ENCODE results near the gene PPM1N.
A peak's percentile ranks its signal among the peaks of the same experiment; 100 is the strongest.

PPM1N gene

DNA sequence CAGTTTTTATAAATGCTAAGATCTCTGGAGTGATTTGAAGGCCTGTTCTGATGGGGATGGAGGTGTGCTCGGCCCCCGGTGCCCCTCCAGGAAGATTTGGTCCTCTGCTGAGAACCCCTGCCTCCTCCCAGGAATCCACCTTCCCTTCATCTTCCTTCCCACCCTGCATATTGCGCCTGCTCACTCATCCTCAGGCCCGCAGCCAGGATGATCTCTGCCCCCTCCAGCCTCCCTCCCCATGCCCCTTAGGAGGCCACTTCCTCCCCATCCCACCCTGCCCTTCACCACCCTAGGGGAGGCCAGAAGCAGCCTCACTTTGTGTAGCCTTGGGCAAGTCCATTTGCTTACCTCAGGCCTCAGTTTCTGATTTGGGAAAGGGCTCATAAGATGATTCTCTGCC lies 28.7 kb downstream of the PPM1N start:
- H3K4me3 ChIP-seq (ENCODE audit: low read length), result no peak overlapping the region
- TF ChIP-seq, protein P1, sequence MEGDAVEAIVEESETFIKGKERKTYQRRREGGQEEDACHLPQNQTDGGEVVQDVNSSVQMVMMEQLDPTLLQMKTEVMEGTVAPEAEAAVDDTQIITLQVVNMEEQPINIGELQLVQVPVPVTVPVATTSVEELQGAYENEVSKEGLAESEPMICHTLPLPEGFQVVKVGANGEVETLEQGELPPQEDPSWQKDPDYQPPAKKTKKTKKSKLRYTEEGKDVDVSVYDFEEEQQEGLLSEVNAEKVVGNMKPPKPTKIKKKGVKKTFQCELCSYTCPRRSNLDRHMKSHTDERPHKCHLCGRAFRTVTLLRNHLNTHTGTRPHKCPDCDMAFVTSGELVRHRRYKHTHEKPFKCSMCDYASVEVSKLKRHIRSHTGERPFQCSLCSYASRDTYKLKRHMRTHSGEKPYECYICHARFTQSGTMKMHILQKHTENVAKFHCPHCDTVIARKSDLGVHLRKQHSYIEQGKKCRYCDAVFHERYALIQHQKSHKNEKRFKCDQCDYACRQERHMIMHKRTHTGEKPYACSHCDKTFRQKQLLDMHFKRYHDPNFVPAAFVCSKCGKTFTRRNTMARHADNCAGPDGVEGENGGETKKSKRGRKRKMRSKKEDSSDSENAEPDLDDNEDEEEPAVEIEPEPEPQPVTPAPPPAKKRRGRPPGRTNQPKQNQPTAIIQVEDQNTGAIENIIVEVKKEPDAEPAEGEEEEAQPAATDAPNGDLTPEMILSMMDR (conservative IDR thresholded peaks at IDR 0.05; ENCODE audit: low read length), result no peak
- no peak for DNase-seq (ENCODE audit: low read depth)

DNA sequence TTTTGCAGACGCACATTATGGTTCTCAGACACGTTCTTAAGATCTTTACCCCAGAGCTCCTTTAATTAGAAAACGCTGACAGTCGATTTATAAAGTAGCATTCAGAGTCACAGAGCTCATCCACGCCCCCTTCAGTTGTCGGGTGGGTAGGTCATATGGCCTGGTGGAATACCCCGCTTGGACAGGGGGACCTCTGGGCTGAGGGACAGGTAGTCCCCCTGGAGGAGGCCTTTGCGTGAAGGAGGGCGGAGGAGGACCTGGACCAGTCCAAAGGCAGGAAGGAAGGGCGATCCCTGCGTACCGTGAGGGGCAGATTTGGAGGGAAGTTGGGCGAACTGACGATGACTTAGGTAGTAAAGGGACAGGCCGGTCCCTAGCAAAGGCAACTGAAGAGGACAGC lies 29.5 kb downstream of the PPM1N start:
- no peak overlapping the region for H3K4me3 ChIP-seq (ENCODE audit: low read length)
- TF ChIP-seq, protein P1 (conservative IDR thresholded peaks at IDR 0.05; ENCODE audit: low read length), result no peak

DNA sequence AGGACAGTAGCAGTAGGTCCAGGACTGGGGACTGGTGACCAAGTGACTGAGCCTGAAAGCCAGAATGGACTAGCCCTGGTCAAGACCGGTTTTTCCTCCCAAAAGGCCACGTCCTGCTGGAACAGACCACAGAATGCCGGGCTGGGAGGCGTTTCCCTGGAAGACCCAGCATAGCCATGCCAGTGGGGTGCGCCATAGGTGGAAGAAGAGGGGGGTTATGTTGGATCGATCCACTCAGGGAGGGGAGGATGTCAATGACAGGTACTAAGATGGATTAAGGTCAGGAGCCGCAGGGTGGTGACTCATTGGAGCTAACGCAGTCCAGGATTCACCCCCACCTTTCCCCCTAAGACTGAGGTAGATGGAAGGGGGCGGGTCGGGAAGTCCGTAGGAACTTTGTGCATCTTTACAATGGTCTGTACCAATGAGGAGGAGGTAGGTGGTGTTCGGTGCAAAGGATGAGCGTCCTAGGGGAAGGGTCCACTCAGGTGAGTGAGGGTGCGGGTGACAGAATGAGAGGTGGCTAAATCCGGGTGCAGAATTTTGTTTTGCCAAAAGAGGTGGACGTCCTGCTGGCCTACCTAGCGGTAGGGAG lies 30.0 kb downstream of the PPM1N start:
- H3K4me3 ChIP-seq (ENCODE audit: low read length), result no peak overlapping the region
- TF ChIP-seq, protein P1 (conservative IDR thresholded peaks at IDR 0.05; ENCODE audit: low read length), result no peak
- DNase-seq (ENCODE audit: low read depth), result peak; percentile 43

More for the DNA sequence above, 29.5 kb downstream of the PPM1N start:
- no peak for DNase-seq (ENCODE audit: low read depth)

DNA sequence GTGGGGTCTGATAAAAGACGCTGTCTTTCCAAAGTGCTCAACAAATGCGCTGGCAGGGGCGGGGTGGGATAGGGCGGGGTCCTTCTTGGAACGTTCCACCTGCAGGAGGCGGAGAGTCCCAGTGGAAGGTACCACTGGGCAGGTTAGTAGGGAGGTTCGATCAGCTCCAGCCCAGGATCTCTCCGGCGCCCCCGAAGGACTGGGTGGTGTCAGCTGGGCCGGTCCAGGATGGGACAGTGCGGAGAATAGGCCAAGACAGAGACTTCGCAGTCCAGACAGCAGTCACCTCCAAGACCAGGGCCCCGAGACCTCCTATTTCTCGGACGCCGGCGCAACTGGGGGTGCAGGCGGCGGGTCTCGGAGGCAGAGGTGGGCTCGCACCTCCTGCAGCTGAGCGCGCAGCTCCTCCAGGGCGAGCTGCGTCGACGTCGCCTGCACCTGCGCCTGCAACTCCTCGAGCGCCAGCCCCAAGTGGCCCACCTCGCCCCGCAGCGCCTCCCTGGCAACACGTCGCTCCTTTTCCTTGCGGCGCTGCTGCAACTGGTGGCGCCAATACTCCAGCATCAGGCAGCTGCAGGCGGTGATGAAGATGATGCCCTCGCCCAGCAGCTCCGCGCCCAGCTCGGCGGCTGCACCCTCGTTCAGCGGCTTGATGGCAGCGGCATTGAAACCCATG lies 30.6 kb downstream of the PPM1N start:
- H3K4me3 ChIP-seq (ENCODE audit: low read length), result no peak overlapping the region
- DNase-seq (ENCODE audit: low read depth), result no peak
- TF ChIP-seq, protein P1 (conservative IDR thresholded peaks at IDR 0.05; ENCODE audit: low read length), result no peak

DNA sequence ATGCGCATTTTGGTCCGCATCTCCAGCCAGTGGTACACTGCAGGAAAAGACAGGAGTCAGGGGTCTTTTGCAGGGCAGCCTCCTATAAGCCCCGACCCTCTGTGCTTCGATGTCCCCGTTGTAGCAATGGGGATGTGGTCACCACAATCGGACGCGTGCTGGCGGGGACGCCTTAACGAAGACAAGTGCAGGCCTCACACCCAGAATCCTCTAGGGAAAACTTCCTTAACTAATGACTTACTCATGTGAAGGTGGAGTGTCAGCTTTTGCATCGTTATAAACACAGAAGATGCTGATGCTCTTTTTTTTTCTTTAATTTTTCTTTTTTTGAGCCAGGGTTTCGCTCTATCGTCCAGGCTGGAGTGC lies 31.2 kb downstream of the PPM1N start:
- TF ChIP-seq, protein P1 (conservative IDR thresholded peaks at IDR 0.05; ENCODE audit: low read length), result no peak
- no peak for DNase-seq (ENCODE audit: low read depth)
- no peak overlapping the region for H3K4me3 ChIP-seq (ENCODE audit: low read length)

DNA sequence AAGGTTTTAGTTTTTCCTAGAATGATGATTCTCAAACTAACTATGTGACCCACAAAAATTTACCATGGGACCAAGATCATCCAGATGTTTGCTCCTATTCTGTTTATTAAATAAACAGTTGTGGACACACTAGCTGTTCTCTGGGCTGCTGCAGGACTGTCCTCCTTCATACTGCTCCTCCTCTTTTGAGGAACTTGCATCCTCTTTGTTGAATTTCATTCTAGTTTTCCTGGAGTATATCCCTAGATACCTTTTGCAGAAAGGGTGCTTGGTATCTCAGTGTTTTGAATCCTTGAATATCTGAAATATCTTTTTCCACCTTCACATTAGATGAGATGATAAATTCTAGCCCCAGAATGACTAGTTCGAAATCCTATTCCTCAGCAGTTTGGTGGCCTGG lies 33.1 kb downstream of the PPM1N start:
- DNase-seq (ENCODE audit: low read depth), result no peak
- TF ChIP-seq, protein P1 (conservative IDR thresholded peaks at IDR 0.05; ENCODE audit: low read length), result no peak
- no peak overlapping the region for H3K4me3 ChIP-seq (ENCODE audit: low read length)

DNA sequence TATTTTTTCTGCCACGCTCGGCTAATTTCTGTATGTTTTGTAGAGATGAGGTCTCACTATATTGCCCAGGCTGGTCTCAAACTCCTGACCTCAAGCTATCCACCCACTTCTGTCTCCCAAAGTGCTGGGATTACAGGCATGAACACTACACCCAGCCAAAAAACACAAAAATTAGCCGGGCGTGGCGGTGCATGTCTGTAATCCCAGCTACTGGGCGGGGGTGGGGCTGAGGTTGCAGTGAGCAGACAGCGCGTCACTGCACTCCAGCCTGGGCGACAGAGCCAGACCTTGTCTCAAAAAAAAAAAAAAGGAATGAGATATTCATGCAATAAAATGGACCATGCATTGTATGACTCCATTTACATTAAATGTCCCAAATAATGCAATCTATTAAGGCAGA lies 41.2 kb downstream of the PPM1N start:
- H3K4me3 ChIP-seq (ENCODE audit: low read length), result no peak overlapping the region
- DNase-seq (ENCODE audit: low read depth), result no peak
- TF ChIP-seq, protein P1 (conservative IDR thresholded peaks at IDR 0.05; ENCODE audit: low read length), result no peak
